Measurements from ENCODE around the gene ANGPT4.
"Not testable (repeated sequence)": the region's sequence is repeated elsewhere in the genome, so short reads cannot be mapped to it uniquely, and the experiment has no call there.

The ANGPT4 gene

GRCh38 chr20:904039-904545, 12.0 kb downstream of the ANGPT4 start:
- no peak for DNase-seq

GRCh38 chr20:897436-897835, 18.7 kb downstream of the ANGPT4 start:
- not testable (repeated sequence) for DNase-seq

- DNase-seq = no peak
Measured at GRCh38 chr20:896501-897025, 19.6 kb downstream of the ANGPT4 start.

- DNase-seq = not testable (repeated sequence)
Measured at GRCh38 chr20:892371-892770, 23.8 kb downstream of the ANGPT4 start.

GRCh38 chr20:891706-892080, 24.4 kb downstream of the ANGPT4 start:
- no peak for DNase-seq

GRCh38 chr20:891058-891705, 25.0 kb downstream of the ANGPT4 start:
- no peak for DNase-seq

- no peak for DNase-seq
Measured at GRCh38 chr20:890666-891057, 25.5 kb downstream of the ANGPT4 start.

- DNase-seq = no peak
Measured at GRCh38 chr20:889932-890463, 26.1 kb downstream of the ANGPT4 start.

GRCh38 chr20:889106-889505, 27.0 kb downstream of the ANGPT4 start:
- DNase-seq = no peak

GRCh38 chr20:888057-888456, 28.1 kb downstream of the ANGPT4 start:
- DNase-seq = no peak

- no peak for DNase-seq
Measured at GRCh38 chr20:887137-887536, 29.0 kb downstream of the ANGPT4 start.

- no peak for DNase-seq
Measured at GRCh38 chr20:884983-885952, 30.9 kb downstream of the ANGPT4 start.

GRCh38 chr20:881783-882144, 34.4 kb downstream of the ANGPT4 start:
- no peak for DNase-seq

- no peak for DNase-seq
Measured at GRCh38 chr20:881051-881782, 34.9 kb downstream of the ANGPT4 start.

GRCh38 chr20:879626-880025, 36.5 kb downstream of the ANGPT4 start:
- DNase-seq = no peak

GRCh38 chr20:878511-879307, 37.4 kb downstream of the ANGPT4 start:
- no peak for DNase-seq

GRCh38 chr20:877814-878213, 38.3 kb downstream of the ANGPT4 start:
- no peak for DNase-seq

GRCh38 chr20:875115-875514, 41.0 kb downstream of the ANGPT4 start:
- DNase-seq = no peak

GRCh38 chr20:873875-874607, 42.1 kb downstream of the ANGPT4 start:
- DNase-seq = no peak

- no peak for DNase-seq
Measured at GRCh38 chr20:872855-873520, 43.1 kb downstream of the ANGPT4 start.

- no peak for DNase-seq
Measured at GRCh38 chr20:871948-872347, 44.2 kb downstream of the ANGPT4 start.

Measured in activated effector memory CD4-positive, alpha-beta T cell treated with anti-CD3 and anti-CD28 coated beads, Interleukin-2, amount 50 U/mL, for 16 hours (primary cell).